Stimulated activated CD4-positive, alpha-beta T cell treated with anti-CD3 and anti-CD28 coated beads, Interleukin-12 subunit alpha, Interleukin-12 subunit beta, amount 100 ng/mL, for 48 hours (primary cell): ENCODE measurements around the gene ZNF436.
"Not testable (repeated sequence)": the region's sequence is repeated elsewhere in the genome, so short reads cannot be mapped to it uniquely, and the experiment has no call there.

Experiments used
- DNase-seq, 3 donors: peaks; one replicate each; pipeline ENCODE4 v3.0.0-alpha.2; 2020; ENCODE audit warnings: low read depth in 2 of 3, low spot score in 1 of 3

Gene ZNF436

GRCh38 chr1:23322770-23323169, 46.9 kb downstream of the ZNF436 start:
- DNase-seq = no peak

DNA sequence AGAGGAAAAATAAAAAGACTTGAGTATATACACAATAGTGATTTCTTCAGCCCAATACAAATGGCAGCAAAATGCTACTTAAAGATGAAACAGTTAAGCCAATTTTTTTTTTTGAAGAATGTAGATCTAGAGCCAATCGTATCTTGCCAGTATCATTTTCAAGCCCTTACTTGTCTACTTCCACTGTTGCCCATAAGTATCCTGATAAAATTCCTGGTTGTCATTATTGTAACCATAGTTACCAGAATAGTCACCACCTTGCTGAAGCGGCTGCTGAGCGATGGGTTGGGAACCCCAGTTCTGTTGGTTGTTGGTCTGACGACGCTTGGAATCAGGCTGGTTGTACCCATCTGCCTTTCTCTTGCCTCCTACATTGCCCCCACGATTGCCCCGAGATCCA, 59.4 kb downstream of the ZNF436 start:
- DNase-seq = not testable (repeated sequence)
